Measurements from ENCODE around the gene ELAC2.

ELAC2 gene

GRCh38 chr17:13017655-13018459 is at the start of gene ELAC2:
Gene ELAC2 (minus strand): TSS chr17:13018027. CDS start chr17:13017947, 80 bp downstream.
- DNase-seq (ENCODE audit: low spot score), result peak; percentile 98

- DNase-seq (ENCODE audit: low spot score), result no peak
These were observed 47.2 kb upstream of the ELAC2 start for GRCh38 chr17:13065032-13065431.

- no peak for DNase-seq (ENCODE audit: low spot score)
These were observed 37.3 kb upstream of the ELAC2 start for GRCh38 chr17:13055131-13055530.

- no peak for DNase-seq (ENCODE audit: low spot score)
These were observed 36.8 kb upstream of the ELAC2 start for GRCh38 chr17:13054666-13055065.

- DNase-seq (ENCODE audit: low spot score), result no peak
These were observed 34.1 kb upstream of the ELAC2 start for GRCh38 chr17:13051915-13052314.

- no peak for DNase-seq (ENCODE audit: low spot score)
These were observed 29.3 kb upstream of the ELAC2 start for GRCh38 chr17:13047011-13047606.

GRCh38 chr17:13046361-13046760 is 28.5 kb upstream of the ELAC2 start:
- DNase-seq (ENCODE audit: low spot score), result no peak

- DNase-seq (ENCODE audit: low spot score), result no peak
These were observed 26.8 kb upstream of the ELAC2 start for GRCh38 chr17:13044572-13045065.

- no peak for DNase-seq (ENCODE audit: low spot score)
These were observed 21.3 kb upstream of the ELAC2 start for GRCh38 chr17:13038931-13039665.

- DNase-seq (ENCODE audit: low spot score), result no peak
These were observed 18.9 kb upstream of the ELAC2 start for GRCh38 chr17:13036751-13037150.

- no peak for DNase-seq (ENCODE audit: low spot score)
These were observed 17.6 kb upstream of the ELAC2 start for GRCh38 chr17:13035420-13035819.

GRCh38 chr17:13031718-13032350 is 14.0 kb upstream of the ELAC2 start:
- peak; percentile 66 for DNase-seq (ENCODE audit: low spot score)

GRCh38 chr17:13030459-13031300 is 12.9 kb upstream of the ELAC2 start:
- peak; percentile 59 for DNase-seq (ENCODE audit: low spot score)

- no peak for DNase-seq (ENCODE audit: low spot score)
These were observed 12.2 kb upstream of the ELAC2 start for GRCh38 chr17:13030056-13030455.

- no peak for DNase-seq (ENCODE audit: low spot score)
These were observed 11.5 kb upstream of the ELAC2 start for GRCh38 chr17:13029340-13029739.

- no peak for DNase-seq (ENCODE audit: low spot score)
These were observed 9.4 kb upstream of the ELAC2 start for GRCh38 chr17:13027246-13027645.

- no peak for DNase-seq (ENCODE audit: low spot score)
These were observed 7.9 kb upstream of the ELAC2 start for GRCh38 chr17:13025687-13026086.

GRCh38 chr17:13025258-13025627 is 7.4 kb upstream of the ELAC2 start:
- no peak for DNase-seq (ENCODE audit: low spot score)

- DNase-seq (ENCODE audit: low spot score), result peak; percentile 79
These were observed 6.9 kb upstream of the ELAC2 start for GRCh38 chr17:13024526-13025257.

- DNase-seq (ENCODE audit: low spot score), result no peak
These were observed 6.2 kb upstream of the ELAC2 start for GRCh38 chr17:13024016-13024415.

All from iPS-NIHi11 (cell line).